ENCODE data around the gene CCDC142. TPM values are rescaled to one million over a fixed set of nuclear protein-coding genes. Genes with fewer than 3 reads are reported as not detected.
A peak's percentile ranks its signal among the peaks of the same experiment; 100 is the strongest.

CCDC142 gene
- total and polyA plus RNA-seq, 2 donors (not counting 1 experiment from before 2014, with no cell fraction given): 13.0 to 61.6 TPM

DNA sequence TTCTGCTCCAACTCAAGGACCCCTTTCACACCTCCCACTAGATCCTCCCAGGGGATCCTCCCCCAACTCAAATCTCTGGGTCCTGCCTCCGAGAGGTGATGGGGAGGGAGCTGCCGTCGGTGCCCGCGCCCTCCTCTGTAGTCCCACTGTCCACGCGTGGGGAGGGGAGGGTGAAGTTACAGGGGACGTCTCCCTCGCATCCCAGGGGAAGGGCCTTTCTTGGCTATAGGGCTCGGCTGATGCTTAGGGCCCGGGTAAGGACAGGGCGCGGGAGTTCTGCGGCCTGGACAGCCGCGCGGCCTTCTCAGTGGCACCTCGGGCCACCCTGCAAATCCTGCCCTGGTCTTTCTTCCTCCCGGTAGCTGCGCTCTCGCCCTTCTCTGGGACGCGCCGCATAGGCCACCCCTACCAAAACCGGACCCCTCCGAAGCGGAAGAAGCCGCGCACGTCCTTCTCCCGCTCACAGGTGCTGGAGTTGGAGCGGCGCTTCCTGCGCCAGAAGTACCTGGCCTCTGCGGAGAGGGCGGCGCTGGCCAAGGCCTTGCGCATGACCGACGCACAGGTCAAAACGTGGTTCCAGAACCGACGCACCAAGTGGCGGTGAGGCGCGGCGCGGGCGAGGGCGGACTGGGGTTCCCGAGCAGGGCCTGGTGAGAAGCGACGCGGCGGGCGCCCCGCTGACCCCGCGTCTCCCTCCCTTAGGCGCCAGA is 32.6 kb upstream of the CCDC142 start:
- TF ChIP-seq EZH2 (IDR thresholded peaks at IDR 0.05; ENCODE audit: borderline replicate concordance, insufficient read depth, low read depth, low read length, poor library complexity, severe bottlenecking): peak; percentile 56
- TF ChIP-seq, protein P1, sequence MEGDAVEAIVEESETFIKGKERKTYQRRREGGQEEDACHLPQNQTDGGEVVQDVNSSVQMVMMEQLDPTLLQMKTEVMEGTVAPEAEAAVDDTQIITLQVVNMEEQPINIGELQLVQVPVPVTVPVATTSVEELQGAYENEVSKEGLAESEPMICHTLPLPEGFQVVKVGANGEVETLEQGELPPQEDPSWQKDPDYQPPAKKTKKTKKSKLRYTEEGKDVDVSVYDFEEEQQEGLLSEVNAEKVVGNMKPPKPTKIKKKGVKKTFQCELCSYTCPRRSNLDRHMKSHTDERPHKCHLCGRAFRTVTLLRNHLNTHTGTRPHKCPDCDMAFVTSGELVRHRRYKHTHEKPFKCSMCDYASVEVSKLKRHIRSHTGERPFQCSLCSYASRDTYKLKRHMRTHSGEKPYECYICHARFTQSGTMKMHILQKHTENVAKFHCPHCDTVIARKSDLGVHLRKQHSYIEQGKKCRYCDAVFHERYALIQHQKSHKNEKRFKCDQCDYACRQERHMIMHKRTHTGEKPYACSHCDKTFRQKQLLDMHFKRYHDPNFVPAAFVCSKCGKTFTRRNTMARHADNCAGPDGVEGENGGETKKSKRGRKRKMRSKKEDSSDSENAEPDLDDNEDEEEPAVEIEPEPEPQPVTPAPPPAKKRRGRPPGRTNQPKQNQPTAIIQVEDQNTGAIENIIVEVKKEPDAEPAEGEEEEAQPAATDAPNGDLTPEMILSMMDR (IDR thresholded peaks at IDR 0.05): no peak
- H3K4me1 ChIP-seq (ENCODE audit: control insufficient read depth in 2 of 2, insufficient read depth in 2 of 2, low read length in 2 of 2): peaks cover 36 to 50% of the 10 kb centered on the region in 2 donors
- no peaks in the 10 kb centered on the region for H3K36me3 ChIP-seq (replicated peaks in 1 of 2; ENCODE audit: control extremely low read depth in 1 of 2, control insufficient read depth in 1 of 2, extremely low read depth in 1 of 2, insufficient read depth in 2 of 2, low read length in 1 of 2)
- ChIA-PET POLR2A (interaction anchor here (0.9 to 1.7 kb wide), 4 partner anchors 11 to 53 kb away, joined by 3 to 7 read pairs (median 4); partner anchors contain the start of genes AUP1, HTRA2 and LBX2), CTCF (interaction anchor here (1.6 kb wide), 1 partner anchor 72 kb away, joined by 4 read pairs; no protein-coding TSS in a partner anchor)
- peaks cover 0 to 31% (median 1%) of the 10 kb centered on the region in 3 donors for H3K9me3 ChIP-seq (ENCODE audit: control extremely low read depth in 1 of 3, control insufficient read depth in 2 of 3, insufficient read depth in 1 of 3, low read length in 2 of 3)
- peaks cover 68% of the 10 kb centered on the region for H3K27me3 Mint-ChIP-seq
- WGBS (ENCODE audit: insufficient coverage): 5% methylated on average over 60 of the region's 60 CpGs
- H3K27ac Mint-ChIP-seq: peak overlapping the region; percentile 26
- peaks cover 28% of the 10 kb centered on the region for H3K4me1 Mint-ChIP-seq
- peaks cover 2 to 94% (median 69%) of the 10 kb centered on the region in 4 experiments for H3K27me3 ChIP-seq (replicated peaks in 1 of 4; ENCODE audit: control extremely low read depth in 1 of 4, control insufficient read depth in 3 of 4, insufficient read depth in 4 of 4, low read length in 3 of 4)
- no peaks in the 10 kb centered on the region for H3K79me2 ChIP-seq (ENCODE audit: control insufficient read depth, insufficient read depth, low read length)
- ATAC-seq (ENCODE audit: low read depth) (peak; percentile 22), DNase-seq (peak; percentile 66)
- peak overlapping the region; percentile 71 for H2AFZ ChIP-seq (ENCODE audit: insufficient read depth, low read depth, low read length, poor library complexity, severe bottlenecking)
- H3K4me3 ChIP-seq (ENCODE audit: control extremely low read depth in 1 of 5, extremely low read depth in 1 of 5, insufficient read depth in 1 of 5, low read depth in 2 of 5, low read length in 4 of 5): peak overlapping the region in 4 of 5 experiments; percentile 15 to 68 (median 54)
- peaks cover 6% of the 10 kb centered on the region for H4K20me1 ChIP-seq (ENCODE audit: control insufficient read depth, insufficient read depth, low read length, poor library complexity, severe bottlenecking)
- H3K4me2 ChIP-seq (replicated peaks; ENCODE audit: low read depth, low read length, poor library complexity, severe bottlenecking): peak overlapping the region; percentile 96
- intact Hi-C loops (cut with micrococcal nuclease): no loop called here
- H3K9me3 Mint-ChIP-seq (ENCODE audit: insufficient read depth): no peaks in the 10 kb centered on the region
- H3K27ac ChIP-seq (ENCODE audit: low read length in 2 of 2): no peak overlapping the region
- H3K4me3 Mint-ChIP-seq: peak overlapping the region; percentile 82
- peak overlapping the region; percentile 67 for H3K9ac ChIP-seq (ENCODE audit: low read length)
